Progenitor cell of endocrine pancreas (in vitro differentiated cells): ENCODE measurements around the gene CDH13. TPM values are rescaled to one million over a fixed set of nuclear protein-coding genes. Genes with fewer than 3 reads are reported as not detected.

Experiments
- DNase-seq: peaks from one replicate; pipeline ENCODE4 v3.0.0; 2021; ENCODE audit warnings: low spot score; ENCODE audit not compliant: unreplicated experiment
- H3K27ac Mint-ChIP-seq: 2 replicates; pipeline ENCODE4 v1.8.0; 2021; ENCODE audit warnings: mild to moderate bottlenecking, moderate library complexity, mixed read lengths
- H3K27me3 Mint-ChIP-seq: 2 replicates; pipeline ENCODE4 v1.8.0; 2021; ENCODE audit warnings: mixed read lengths
- H3K36me3 Mint-ChIP-seq: 2 replicates; pipeline ENCODE4 v1.8.0; 2022; ENCODE audit warnings: mixed read lengths; ENCODE audit not compliant: insufficient read depth
- H3K4me1 Mint-ChIP-seq: 2 replicates; pipeline ENCODE4 v1.8.0; 2021; ENCODE audit warnings: low read depth, mixed read lengths
- H3K4me3 Mint-ChIP-seq: 2 replicates; pipeline ENCODE4 v1.8.0; 2021; ENCODE audit warnings: low read depth, mild to moderate bottlenecking, moderate library complexity, mixed read lengths
- H3K9me3 Mint-ChIP-seq: 2 replicates; pipeline ENCODE4 v1.8.0; 2021; ENCODE audit warnings: low read depth, mixed read lengths
- total RNA-seq: library from RNA; stranded (reverse); gene quantifications from 2 replicates; pipeline ENCODE4 v1.2.1, GENCODE V29; 2021
- TF ChIP-seq, protein P1 (sequence below): fragments of 200-600 bp; sonication (generic); IDR thresholded peaks from one replicate; pipeline ENCODE4 v1.5.0; 2021; ENCODE audit warnings: antibody characterized with exemption, mild to moderate bottlenecking; ENCODE audit not compliant: unreplicated experiment

Gene CDH13
- total RNA-seq, 1 donor from 2014 or later: 0.38 TPM

DNA sequence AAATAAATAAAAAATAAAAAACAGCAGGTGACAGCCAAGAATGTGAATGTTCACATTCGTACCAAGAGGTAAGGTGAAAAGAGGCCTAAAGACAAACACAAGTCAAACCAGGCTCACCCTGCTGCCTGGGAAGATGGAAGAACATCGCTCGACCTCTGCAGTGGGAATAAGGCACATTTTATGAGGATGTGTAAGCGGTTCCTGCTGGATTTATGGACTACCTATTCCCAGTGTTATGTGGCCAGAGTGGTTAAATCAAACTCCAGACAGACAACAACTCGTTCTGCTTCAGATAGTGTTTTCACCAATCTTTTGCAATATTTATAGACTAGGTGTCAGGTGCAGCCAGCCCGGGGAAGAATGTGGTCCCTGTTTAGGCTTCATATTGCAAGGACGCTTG, 966.0 kb downstream of the CDH13 start:
- Mint-ChIP-seq H3K27ac (no peak overlapping the region), H3K4me3 (no peak overlapping the region), H3K36me3 (no peaks in the 10 kb centered on the region), H3K4me1 (peaks cover 6% of the 10 kb centered on the region), H3K27me3 (peaks cover 16% of the 10 kb centered on the region), H3K9me3 (no peaks in the 10 kb centered on the region)
- DNase-seq: no peak
- TF ChIP-seq, protein P1, sequence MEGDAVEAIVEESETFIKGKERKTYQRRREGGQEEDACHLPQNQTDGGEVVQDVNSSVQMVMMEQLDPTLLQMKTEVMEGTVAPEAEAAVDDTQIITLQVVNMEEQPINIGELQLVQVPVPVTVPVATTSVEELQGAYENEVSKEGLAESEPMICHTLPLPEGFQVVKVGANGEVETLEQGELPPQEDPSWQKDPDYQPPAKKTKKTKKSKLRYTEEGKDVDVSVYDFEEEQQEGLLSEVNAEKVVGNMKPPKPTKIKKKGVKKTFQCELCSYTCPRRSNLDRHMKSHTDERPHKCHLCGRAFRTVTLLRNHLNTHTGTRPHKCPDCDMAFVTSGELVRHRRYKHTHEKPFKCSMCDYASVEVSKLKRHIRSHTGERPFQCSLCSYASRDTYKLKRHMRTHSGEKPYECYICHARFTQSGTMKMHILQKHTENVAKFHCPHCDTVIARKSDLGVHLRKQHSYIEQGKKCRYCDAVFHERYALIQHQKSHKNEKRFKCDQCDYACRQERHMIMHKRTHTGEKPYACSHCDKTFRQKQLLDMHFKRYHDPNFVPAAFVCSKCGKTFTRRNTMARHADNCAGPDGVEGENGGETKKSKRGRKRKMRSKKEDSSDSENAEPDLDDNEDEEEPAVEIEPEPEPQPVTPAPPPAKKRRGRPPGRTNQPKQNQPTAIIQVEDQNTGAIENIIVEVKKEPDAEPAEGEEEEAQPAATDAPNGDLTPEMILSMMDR: no peak

DNA sequence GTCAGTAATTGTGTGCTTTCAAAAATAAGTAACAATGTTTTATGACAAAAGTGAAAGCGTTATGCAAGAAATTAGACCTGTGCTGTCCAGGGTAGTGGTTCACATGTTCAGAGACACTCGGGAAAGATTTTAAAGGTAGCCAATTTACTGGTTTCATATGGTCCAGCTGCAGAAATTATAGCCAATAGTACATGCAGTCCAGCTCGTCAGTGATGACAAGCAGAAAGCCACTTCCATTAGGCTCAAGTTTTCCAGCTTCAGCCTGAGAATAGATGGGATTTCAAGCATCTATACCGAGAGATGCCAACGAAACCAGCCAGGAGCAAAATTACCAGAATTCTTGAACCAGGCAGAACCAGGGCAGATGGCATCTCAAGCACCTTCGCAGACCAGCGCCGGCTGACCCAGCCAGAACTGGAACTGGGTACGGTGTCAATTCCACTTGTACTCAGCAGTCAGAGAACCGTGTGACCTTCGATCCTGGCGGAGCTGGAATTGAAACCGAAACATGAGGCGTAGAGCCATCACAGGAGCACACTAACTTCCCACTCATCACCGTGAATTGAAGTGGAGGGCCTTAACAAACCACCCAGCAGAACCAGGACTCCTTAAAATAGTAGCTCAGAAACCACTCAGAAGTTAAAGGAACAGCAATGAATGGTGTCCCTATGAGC, 973.2 kb downstream of the CDH13 start:
- Mint-ChIP-seq H3K9me3 (no peaks in the 10 kb centered on the region), H3K27me3 (no peaks in the 10 kb centered on the region), H3K4me1 (peaks cover 2% of the 10 kb centered on the region), H3K27ac (no peak overlapping the region), H3K36me3 (no peaks in the 10 kb centered on the region), H3K4me3 (no peak overlapping the region)
- TF ChIP-seq, protein P1: no peak
- DNase-seq: no peak

DNA sequence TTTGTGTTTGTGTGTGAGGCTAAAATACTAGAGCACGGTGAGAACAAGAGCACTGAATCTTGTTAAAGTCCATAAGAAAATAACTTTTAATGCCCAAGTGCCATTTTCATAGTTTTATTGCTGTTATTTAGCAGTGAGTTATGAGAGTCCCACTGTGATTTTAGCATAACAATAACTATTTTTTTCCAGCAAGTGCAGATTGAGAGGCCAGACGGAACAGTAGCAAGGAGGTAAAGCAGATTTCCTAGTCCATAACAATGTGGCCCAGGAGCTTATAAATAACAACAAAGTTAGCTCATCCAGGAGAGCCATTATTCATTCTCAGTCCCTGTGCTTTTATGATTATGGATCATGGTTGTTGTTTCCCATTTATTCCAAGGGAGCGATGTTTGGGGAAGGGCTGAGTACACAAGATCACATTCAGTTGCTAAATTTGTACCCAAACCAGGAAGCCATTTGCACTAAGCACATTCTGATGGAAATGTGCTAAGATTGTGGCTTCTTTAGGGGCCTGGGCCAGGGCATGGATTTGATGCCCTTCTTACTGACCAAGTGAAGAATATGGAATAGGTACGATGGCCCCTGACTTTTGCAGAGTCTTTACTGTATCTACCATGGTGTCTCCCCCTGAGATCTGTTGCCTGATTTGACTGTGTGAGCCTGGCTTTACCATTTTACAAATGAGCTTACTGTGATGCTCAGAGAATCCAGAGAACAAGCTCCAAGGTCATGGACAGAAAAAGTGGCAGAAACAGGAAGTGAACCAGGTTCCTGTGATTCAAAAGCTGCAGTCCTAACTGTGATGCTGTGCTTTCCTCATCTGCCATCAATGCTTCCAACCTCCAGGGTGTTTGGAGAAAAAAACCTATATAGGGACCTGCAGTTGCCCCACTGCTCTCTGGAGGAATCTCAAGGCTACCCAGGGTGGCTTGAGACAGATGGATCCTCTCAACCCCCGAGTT, 976.3 kb downstream of the CDH13 start:
- peaks cover 2% of the 10 kb centered on the region for H3K4me1 Mint-ChIP-seq
- H3K27me3 Mint-ChIP-seq: no peaks in the 10 kb centered on the region
- H3K36me3 Mint-ChIP-seq: no peaks in the 10 kb centered on the region
- H3K9me3 Mint-ChIP-seq: no peaks in the 10 kb centered on the region
- TF ChIP-seq, protein P1: no peak
- no peak overlapping the region for H3K27ac Mint-ChIP-seq
- DNase-seq: no peak
- H3K4me3 Mint-ChIP-seq: no peak overlapping the region

DNA sequence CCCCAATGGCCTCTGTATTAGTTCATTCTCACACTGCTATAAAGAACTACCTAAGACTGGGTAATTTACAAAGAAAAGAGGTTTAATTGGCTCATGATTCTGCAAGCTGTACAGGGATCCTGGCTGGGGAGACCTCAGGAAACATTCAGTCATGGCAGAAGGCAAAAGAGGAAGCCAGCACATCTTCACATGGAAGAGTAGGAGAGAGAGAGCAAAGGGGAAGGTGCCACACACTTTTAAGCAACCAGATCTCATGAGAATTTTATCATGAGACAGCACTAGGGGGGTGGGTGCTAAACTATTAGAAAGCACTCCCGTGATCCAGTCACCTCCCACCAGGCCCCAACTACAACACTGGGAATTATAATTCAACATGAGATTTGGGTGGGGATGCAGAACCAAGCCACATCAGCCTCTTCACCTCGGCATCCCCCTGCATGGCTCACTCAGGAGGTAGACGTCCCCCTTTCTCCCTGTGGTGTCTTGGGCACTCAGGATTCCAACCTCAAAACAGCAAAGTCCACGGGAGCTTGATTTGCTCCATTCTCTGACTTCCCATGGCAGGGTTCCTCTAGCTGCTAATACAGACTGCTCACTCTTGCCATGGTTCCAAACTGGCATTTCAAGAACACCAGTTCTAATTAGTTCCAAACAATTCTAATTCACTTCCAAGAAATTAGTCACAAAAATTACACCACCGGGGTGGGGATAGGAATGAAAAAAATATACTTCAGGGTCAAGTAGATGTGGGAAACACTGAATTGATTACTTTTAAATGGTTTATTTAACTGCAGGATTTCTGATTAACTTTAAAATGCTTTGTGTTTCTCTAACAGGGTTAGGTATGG, 977.2 kb downstream of the CDH13 start:
- Mint-ChIP-seq H3K27me3 (no peaks in the 10 kb centered on the region), H3K9me3 (no peaks in the 10 kb centered on the region), H3K4me3 (no peak overlapping the region), H3K4me1 (peaks cover 2% of the 10 kb centered on the region), H3K27ac (no peak overlapping the region), H3K36me3 (no peaks in the 10 kb centered on the region)
- TF ChIP-seq, protein P1: no peak
- no peak for DNase-seq
